Skeletal muscle cell (primary cell): ENCODE results near the gene PTCD3.

Experiments used
- DNase-seq: peaks from one replicate; pipeline ENCODE4 v3.0.0-alpha.2; 2010; ENCODE audit warnings: low read depth
- H3K4me3 ChIP-seq: 2 replicates; pipeline ENCODE4 v1.5.1; 2011; ENCODE audit warnings: low read depth, mild to moderate bottlenecking, control low read depth, low read length, moderate library complexity

Gene PTCD3

DNA sequence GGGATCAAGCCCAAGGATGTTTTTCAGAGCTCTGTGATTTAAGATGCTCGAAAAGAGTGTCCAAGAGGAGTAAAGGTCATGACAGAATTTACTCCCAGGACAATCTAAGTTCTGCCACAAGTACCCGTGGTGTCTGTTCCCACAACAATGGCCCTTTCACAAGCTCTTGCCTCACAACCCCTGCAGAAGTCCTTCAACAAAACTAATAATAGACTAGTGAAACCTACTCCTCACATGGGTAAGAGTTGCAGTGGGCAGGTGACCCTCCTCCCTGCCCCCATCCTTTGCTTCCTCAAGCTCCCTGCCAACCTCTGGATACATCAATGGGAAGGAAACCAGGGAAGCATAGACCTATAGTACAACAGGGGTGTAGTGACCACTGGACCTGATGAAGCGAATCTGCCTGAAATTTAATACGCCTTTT, 34.9 kb downstream of the PTCD3 start:
- no peak for DNase-seq
- no peak overlapping the region for H3K4me3 ChIP-seq

DNA sequence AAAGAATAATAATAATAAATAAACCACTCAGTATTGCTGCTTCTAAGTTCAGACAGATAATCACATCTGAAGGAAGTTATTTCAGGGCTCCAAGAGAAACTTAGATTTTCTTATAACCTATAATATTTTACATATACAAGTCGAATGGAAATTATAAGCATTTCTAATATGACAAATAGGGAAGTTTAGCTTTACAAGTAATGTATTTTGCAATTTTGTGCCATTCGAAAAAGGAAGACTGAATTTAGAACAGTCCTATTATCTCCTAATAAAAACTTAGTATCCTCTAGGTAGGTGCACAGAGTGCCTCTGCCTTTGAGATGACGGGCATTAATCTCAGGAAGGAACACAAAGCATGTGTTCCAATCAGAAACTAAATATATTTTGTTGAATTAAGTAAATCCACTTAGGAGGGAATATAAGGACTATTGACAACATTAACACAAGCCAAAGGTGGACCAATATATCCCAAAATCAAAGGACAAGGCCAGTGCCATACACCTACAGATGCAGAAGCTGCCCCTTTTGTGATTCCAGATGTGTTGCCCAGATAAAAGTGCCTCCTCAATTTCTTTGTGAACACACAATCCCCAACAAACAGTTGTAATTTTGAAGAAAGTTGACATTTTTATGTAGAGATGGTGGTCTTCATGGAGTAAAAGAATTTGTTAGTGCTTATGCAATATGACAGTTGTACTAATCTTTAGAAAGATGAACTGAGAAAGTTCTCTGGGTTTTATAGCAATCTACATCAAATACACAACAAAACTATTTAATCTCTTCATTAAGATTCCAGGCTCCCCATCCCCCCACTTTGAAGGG, 36.6 kb downstream of the PTCD3 start:
- no peak for DNase-seq
- no peak overlapping the region for H3K4me3 ChIP-seq

DNA sequence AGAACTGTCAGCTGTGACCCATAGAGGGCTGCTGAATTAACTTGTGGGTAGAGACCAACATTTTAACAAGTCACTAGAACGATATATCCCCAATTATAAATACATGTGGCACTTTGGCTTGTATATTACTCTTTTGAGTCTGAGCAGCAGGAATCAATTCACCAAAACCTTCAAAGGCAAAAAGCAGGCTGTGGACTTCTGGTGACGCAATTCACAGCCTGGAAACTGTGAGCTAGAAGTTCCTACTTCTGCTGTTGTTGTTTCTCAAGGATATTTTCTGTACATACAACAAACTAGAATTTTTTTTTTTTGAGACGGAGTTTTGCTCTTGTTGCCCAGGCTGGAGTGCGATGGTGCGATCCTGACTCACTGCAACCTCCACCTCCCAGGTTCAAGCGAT, 37.3 kb downstream of the PTCD3 start:
- no peak overlapping the region for H3K4me3 ChIP-seq
- no peak for DNase-seq

DNA sequence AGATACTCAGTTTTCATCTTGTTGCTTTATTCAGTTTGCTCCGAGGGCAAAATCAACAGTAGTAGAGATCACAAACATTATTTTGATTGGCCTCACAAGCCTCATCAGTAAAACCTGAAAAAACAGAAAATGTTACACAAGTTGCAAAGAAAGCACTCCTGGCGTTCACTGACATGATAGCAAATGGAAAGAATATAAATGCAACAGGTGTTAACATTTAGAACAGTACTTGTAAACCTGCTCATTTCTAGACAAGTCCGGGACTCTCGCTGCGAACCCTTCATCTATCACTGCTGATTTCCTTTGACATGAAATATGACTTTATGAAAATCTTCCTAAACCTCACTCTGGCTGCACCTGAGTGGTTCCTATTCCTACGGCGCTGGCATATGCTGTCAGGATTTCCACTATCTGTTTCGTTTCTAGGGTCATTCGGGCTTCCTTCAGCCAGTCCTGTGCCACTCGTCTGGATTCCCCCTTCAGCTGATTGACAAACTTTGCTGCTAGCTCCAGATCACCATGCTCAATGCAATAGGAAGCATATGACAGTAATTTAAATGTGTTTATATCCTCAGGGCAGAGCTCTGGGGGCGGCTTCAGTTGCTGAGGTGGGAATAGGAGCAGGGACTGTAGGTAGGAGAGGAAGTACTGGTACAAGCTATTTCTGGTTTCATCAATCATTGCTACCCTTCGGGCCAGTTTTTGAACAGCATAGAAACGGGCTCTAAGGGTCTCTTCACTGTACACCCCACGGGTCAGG, 38.1 kb downstream of the PTCD3 start:
- DNase-seq: no peak
- H3K4me3 ChIP-seq: no peak overlapping the region

DNA sequence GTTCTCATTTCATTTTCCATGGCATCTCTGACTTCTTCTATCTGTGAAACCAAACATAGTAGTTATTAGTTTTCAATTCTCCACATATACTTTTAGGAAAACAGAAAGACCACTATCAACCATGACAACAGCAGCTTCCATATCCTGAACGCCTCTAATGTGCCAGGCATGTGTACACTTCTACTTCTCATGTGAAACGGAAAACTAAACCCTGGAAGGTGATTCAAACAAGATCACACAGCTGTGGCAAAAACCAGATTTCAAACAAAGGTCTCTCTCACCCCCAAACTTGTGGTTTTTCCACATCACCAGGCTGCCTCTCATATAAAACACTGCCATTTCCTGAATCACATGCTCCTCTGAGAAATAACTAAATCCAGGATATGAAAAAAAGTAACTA, 41.8 kb downstream of the PTCD3 start:
- no peak overlapping the region for H3K4me3 ChIP-seq

DNA sequence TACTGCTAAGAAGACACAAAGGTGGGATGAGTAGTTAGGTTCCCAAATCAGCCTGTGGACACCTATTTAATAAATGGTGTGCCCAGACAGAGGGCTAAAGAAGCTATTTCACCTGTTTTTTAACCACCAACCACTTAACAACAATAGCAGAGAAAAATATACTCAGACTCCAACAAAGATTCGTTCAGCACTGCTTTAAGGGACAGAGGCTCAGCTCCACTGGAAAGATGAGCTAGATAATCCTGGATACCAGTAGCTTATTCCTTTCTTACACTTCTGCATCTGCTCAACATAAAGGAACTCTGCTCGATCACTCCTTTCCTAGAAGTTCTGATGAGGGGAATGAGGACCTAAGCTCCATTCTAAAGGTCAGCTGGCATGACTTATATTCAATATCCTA, 44.5 kb downstream of the PTCD3 start:
- DNase-seq: no peak
- no peak overlapping the region for H3K4me3 ChIP-seq

More for the DNA sequence above, 41.8 kb downstream of the PTCD3 start:
- no peak for DNase-seq

DNA sequence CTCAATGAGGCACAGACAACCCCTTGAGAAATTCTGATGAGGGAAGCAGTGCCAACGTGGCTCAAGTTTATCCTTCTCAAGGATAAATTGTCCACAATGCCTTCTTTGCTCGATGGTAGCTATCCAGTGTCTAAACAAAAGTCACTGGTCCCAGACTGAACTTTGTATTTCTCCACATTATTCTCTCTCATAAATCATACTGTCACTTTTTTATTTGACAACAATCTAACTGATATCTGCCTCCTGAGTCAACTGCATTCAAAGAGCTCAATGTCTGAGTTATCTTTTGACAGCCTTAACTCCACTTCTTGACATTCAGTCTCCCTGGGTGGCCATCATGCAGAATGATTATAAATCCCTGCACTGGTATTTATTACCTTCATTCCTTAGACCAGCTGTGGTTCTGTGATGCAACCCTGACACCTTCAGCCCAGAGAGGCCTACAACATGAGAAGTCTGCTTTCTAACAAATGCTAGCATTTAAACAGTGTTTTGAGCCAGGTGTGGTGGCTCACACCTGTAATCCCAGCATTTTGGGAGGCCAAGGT, 51.0 kb downstream of the PTCD3 start:
- no peak for DNase-seq
- H3K4me3 ChIP-seq: no peak overlapping the region

DNA sequence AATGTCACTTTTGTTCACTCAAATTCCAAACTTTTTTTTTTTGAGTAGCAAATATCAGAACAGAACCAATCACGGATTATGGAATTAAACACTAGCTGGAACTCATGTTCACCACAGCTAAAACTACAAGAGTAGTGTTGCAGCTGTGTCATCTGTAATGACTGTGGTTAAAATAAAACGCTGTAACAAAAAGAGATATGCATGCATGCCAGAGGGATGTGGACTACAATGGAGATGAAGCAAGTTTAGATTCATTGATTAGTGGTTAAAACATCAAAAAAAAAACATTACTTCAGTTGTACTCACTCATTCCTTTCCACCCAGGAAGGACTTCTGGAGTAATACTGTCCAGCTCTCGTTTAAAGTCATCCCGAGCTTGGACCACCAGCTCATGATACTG, 52.3 kb downstream of the PTCD3 start:
- DNase-seq: no peak
- no peak overlapping the region for H3K4me3 ChIP-seq

DNA sequence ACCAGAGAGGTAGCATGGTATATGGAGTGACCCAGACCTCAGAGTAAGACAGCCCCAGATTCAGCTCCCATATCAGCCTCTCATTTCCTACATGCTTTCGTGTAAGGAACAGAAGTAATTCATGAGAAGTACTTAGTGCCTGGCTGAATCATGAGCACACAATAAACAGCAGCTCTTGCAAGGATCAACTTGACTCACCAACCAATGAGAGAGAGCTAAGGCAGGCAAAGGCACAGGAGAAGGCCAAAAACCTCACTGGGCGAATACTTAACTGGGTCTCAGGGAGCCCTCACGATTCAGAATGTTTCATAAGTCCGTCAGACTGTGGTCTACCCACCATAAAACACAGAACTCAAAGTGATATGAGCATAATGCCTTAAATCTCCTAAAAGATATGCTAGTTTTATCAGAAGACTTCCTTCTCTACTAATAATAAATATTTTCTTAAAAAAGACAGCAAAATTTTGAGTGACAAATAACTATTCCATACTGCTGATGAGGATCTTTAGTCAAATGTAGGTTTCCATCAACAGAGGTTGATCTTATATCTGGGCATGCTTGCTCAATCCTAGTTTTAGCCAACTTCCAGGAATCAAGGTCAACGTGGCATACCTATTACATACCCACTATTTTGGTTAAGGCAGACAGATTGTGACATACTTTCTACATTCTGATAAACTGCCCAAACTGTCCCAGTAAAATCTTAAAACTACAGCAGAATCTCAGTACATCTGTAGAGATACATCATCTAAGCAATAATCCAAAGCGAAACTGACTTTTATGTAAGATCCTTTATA, 54.3 kb downstream of the PTCD3 start:
- no peak for DNase-seq
- H3K4me3 ChIP-seq: no peak overlapping the region

DNA sequence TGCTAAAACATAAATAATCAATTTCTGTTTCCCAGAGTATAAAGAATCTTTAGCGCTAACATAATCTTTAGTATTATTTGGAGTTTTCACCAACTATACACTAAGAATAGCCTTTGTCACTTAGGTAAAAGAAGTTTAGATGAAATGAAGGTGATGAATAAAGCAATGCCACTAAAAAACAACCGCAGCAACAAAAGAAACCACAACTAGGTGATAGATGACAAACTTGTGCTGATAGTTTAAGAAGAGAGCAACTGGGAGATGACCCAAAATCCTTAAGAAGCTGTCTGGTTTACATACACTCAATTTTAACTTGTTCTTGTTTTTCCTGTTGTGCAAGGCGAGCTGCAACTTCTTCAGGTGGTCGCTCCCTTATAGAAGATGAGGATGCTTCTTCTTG, 64.4 kb downstream of the PTCD3 start:
- H3K4me3 ChIP-seq: no peak overlapping the region
- no peak for DNase-seq

DNA sequence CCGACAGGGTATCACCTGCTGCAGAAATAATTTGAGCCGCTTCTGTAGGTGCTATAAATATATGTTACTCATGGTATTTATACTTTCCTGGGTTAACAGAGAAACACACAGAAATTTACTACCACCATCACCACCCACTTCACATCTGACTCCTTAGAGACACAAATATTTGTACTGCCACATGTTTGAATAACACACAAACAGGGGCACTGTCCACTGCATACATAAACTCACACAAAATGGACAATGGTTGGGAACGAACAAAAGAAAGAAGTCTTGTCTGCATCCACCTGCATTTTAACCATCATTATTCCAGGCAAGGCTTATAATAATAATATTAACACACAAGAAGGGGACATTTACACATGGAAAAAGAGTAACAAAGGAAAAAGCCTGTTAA, 65.3 kb downstream of the PTCD3 start:
- H3K4me3 ChIP-seq: no peak overlapping the region
- no peak for DNase-seq

DNA sequence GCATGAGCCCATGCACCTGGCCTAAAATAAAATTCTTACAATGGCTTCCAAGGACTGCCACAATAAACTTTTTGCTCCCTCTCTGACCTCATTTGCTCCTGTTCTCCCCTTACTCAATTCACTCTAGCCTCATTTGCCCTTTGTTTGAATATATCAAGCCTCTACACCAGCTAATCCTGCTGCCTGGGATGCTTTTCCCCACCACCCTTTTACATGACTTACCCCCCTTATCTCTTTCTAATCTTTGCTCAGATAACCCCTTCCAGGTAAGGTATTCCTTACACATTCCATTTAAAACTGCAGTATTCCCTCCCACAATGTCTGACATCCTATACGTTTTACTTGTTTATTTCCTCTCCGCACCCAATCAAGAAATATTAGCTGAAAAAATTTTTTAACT, 66.6 kb downstream of the PTCD3 start:
- H3K4me3 ChIP-seq: no peak overlapping the region
- no peak for DNase-seq

DNA sequence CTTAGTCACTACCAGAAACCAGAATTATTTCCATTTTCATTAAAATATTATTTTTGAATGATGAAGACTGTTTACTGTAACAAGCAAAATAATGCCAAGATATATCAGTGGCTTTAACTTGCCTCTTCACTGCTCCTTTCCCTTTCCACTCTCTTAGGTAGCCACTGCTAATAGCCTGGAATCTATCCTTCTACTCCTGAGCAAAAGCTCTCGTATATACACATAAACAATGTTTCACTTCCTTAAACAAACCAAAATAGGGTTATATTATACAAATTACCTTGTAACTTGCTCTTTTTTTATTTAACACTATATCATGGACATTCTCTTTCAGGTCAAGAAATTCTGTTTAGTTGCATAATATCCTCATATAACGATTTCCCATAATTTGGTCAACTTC, 68.4 kb downstream of the PTCD3 start:
- H3K4me3 ChIP-seq: no peak overlapping the region
- DNase-seq: no peak

DNA sequence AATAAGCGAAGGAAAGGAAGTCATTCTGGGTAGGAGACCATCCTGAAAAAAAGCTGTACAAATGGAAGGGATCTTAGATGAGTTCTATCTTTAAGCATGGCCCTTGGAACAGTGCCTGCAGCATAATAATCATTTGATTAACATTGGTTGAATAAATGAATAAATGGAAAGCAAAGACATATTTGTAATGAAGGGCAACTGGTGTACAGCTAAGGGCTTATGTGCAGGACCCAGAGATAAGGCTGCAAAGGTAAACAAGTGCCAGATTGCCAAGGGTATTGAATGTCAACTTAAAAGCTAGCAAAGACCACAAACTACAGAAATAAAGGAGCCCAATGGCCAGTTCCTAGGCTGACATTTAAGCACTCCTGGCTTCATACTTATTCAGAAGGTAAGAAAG, 69.8 kb downstream of the PTCD3 start:
- no peak overlapping the region for H3K4me3 ChIP-seq
- DNase-seq: no peak

DNA sequence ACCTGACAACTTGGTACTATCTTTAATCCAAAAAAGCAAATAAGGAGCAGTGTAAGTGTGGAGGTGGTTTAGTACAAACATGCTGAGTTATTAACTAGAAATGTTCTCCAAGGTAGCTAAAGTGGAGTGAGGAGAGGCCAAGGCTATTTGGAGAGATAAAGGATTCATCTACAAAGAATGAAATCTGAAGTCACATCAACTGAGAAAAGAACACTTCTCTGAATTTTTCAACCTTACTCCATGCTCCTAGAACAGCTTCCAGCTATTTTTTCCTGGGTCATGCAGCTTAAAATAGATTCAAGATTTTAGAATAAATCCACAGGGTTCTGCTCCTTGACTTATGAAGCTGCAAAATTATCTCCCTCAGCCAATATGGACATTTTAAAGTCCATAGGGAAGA, 70.6 kb downstream of the PTCD3 start:
- DNase-seq: no peak
- no peak overlapping the region for H3K4me3 ChIP-seq

DNA sequence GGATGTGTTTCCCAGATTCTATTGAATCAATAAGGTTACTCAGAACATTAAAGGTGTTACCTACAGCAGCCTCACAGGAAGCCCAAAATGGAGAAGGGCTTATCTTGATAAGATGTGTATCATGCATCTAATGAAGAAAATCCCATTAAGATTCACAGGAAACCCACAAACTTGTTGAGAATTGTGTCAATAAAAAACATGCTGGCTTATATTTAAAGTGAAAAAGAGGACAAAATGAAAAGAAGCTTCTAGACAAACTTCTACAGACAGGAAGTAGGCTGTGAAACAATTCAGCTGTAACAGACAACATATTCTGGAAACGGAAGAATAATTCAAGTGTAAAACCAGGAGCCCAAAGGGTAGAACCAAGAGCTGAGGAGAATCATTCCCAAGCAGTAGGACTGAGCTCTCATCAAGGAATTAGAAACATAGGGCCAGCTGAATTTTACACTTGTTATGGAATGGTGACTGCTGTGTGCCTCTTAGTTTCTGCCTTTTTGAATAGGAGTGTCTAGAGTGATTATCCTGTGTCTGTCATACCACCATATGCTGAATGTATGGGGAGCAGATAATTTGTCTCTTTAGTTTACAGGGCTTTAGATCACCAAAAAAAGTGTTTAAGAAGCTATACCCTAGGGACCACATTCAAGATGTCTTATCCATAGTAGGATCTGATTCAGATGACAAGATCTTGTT, 79.6 kb downstream of the PTCD3 start:
- no peak for DNase-seq
- no peak overlapping the region for H3K4me3 ChIP-seq

DNA sequence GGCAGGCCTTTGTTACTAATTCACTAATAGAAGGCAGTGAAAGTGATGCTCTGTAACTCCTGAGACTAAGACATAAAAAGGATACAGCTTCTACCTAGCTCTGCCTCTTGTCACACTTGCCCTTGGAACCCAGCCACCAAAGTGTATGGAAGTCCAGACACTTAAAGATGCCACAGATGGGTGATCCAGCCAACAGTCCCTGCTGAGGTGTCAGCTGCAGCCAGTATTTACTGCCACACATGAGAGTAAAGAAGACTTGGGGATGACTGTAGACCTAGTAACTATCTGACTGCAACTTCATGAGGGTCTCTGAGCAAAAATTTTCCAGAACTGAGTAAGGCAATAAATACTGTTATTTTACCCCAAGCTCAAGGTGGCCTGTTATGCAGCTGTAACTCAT, 80.4 kb downstream of the PTCD3 start:
- no peak overlapping the region for H3K4me3 ChIP-seq
- DNase-seq: no peak

DNA sequence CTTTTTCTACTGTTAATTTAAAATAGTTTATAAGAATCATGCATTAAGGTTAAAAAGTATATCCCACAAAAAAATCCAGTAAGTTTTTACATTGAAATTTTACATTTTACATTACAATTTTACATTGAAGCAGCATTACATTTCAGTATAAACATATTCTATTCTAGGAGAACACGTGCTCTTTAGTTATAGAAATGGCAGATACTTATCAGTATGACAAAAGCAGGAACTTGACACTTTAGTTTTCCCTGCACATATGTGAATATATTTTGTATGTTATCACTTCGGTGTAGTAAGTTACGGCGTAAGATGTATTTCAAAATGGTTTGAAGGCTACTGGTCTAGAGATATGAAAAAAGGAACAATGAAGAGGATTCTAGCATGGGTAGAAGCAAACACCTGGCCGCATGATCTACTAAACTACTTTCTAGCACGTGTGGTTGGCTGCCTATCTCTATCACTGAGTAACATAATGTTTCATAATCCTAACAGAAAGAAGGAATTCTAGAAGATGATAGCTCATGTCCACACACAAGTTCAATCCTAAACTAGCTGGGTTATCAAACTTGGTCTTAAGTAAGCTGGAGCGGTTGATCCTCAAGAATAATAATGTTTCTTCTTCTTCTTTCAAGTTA, 83.9 kb downstream of the PTCD3 start:
- no peak for DNase-seq
- H3K4me3 ChIP-seq: no peak overlapping the region
